DMS79 treated with DMSO at 0.1 percent for 48 hours (cell line): ENCODE measurements around the gene ACKR3.

Experiments
- DNase-seq: peaks from one replicate; lab custom pipeline; 2025; lab: John Stamatoyannopoulos, UW

ACKR3 gene

DNA sequence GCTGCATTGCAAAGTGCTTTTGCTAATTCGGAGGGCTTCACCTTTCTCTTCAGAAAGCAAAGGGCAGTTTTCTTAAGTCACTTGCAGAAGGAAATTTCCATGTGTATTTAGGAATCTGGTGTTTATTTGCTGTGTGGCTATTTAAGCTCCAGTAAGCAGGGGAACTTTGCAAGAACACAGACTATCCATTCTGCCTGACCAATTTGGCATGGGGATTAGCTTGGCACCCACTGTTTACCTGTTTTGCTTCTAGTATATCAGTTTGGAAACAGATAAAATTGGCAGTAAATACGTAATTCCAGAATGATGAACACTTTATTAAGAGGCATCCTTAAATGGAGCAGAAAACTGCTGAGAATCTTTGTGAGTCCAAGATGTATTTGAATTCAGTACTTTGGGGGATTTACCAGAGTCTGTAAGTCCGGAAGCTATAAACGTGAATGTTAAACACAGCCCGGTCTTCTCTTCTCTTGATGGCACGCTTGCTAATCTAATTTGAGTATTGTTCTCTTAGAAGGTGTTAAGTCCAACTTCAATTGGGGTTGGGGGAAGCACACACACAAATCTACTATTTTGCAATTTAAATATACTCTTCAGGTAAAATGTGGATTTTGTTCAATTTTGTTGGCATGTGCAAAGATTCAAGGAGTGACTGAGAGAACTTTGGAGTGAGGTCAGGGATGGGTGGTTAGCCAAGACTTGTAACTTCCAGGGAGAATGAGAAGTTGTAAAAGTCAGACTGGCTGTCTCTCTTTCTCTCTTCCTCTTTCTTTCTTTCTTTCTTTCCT is 650 bp downstream of the ACKR3 start:
- peak; percentile 69 for DNase-seq

DNA sequence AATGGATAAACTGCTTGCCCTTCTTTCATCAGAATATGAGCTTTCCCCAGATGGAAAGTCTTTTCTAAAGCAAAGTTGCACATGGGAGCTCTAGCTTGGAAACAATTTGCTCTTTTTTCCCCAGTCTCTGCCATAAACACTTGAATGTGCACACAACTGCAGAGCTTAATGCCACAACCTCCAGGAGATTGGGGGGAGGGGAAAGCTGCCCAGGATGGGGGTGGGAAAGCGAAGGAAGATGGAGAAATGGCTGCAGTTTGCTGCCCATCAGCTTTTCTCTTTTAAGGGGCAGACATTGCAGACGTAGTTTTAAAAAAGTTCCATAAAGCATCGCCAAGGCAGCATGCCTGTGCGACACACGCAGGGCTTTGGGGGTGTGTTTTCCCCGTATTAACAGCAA is 1.5 kb downstream of the ACKR3 start:
- DNase-seq = no peak

DNA sequence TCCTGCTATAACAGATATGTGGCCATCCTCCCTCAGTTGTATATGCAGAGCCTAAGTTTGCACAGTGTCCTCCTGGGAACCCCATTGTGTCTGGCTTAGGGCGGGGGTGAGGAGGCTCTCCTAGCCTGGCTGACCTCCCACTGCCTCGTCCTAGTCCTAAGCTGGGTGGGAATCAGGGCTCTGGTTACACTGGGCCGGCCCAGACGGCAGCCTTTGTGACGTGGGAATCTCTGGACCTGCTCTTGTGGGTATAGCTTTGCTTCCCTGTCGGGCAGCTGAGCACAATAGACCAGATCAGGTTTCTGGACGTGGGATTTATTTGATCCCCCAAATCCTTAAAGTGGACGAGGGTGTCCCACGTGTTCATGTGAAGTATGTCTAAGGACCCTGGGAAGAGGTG is 2.9 kb downstream of the ACKR3 start:
- DNase-seq = peak; percentile 21

DNA sequence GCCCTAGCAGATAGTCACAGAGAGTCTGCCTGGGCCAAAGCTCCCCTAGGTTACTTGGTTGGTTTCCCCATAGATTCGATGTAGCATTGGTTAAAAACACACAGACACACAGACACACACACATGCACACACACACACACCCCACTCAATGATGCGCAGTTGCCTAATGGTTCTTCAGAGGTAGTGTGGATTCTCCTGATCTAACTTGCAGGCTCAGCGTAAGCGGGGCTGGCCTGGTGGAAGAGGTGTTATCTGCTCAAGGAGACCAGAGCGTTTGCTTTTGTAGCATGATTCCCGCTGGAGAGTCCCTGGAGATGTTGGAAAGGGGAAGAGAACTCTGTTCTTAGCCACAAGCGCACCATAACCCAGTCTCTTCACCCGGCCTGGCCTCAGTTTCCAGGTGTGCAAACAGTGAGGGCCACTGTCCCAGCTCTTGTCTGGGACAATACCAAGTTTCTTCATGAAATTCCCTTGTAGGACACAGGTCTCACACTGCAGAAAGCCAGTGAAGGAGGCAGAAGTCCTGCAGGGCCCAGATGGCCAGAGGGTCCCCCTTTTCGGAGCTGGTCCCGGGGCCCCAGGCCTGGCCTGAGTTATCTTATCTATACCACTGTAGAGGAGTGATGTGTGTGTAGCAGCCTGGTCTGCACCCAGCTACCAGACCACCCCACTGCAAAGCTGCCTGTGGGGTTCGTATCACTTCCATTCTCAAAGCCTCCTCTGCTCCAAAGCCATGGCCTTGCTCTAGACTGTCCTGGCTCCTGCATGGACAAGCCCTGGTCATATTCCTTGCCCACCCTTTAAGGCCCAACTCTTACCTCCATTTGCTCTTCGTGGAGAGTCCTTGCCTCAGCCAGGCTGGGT is 3.7 kb downstream of the ACKR3 start:
- DNase-seq = no peak

DNA sequence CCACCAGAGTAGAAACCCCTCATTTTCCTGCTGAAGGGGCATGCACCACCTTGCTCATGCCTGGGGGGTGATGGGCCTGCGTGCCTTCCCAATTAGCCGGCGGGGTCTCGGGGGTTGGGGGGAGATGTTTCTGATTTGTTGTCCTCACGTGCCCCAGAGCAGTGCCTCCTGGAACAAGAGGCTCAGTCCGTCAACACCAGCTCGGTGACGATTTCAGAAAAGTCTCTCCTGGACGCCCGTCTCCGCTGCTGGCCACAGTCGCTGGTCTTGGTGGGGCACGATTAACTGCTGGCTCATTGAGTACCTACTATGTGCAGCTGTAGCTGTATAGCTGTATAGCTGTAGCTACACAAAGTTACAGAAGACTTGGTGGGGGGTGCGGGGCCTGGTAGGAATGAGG is 4.4 kb downstream of the ACKR3 start:
- no peak for DNase-seq

DNA sequence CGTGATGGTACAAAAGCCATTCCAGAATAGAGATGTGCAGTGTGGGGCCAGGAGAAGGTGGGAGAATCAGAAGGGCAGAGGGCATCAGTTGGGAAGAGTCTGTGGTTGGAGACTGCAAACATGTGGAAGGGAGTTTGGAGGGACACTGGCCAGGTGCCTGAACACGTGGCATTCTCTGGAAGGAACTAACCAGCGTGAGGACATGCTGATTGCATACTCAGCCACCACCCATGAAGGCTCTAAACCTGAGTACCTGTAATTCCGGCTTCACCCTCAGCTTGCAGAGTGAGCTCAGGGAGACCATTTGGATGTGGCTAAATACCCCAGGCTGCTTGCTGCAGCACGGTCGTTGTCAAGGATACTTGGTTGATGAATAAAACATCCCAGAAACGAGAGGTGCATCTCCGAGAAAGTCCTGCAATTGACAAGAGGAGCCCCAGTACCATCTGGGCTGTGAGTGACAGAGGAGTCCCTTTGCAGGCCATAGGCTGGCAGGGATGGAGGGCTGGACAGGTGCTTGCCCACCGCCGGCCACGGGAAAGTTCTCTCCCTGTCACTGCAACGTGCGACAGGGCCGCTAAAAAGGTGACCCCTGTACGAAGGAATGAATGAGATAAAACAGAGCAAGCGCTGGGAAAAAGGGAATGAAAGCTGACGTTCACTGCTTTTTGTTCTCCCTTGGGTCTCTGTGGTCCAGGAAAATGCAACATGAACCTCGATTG is 5.0 kb downstream of the ACKR3 start:
- peak; percentile 62 for DNase-seq

DNA sequence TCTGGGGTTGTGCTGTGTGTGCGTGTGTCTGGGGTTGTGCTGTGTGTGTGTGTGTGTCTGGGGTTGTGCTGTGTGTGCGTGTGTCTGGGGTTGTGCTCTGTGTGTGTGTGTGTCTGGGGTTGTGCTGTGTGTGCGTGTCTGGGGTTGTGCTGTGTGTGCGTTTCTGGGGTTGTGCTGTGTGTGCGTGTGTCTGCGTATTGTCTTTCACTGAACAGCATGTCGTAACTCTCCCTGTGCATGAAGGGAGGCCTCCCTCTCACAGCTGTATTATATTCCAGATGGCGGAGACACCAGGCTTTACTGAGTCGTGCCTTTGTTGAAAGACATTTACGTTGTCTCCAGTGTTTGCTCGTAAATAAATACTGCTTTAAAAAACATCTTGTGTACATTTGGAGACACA is 5.9 kb downstream of the ACKR3 start:
- DNase-seq = no peak

DNA sequence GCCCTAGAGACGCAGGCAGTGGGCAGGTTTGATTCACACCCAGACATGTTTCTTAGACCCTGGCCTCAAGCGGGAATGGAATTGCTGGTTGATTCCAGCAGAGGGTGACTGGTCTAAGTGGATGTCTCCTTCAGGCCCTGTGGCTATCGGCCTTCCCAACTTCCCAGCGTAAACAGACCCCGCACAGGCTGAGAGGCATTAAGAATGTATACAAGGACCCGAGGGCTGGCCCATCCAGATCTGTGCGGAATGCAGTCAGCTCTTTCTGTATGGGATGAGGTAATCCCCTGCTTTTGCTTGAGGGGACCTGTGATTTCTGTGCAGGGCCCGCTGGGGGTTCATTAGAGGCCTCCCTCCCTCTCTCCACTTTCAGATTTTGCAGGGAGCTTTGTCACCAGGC is 6.5 kb downstream of the ACKR3 start:
- DNase-seq = no peak

DNA sequence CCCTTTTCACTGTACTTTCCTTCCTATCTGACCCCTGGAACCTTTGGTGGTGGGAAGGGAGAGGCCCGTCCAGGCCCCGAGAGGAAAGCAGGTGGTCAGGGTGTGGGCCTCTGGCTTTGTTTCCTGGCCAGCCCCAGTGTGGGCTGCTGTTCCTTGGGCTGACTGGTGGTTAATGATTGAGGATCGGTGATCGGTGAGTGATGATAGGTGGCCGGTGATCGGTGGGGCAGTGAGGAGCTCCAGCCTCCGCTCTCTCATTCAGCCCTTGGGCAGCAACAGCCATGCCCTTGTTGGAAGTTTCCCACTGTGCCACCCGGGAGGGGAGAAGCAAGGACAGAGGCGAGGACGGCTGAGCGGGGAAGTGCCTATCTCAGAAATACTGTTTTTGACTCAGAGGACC is 7.3 kb downstream of the ACKR3 start:
- no peak for DNase-seq

DNA sequence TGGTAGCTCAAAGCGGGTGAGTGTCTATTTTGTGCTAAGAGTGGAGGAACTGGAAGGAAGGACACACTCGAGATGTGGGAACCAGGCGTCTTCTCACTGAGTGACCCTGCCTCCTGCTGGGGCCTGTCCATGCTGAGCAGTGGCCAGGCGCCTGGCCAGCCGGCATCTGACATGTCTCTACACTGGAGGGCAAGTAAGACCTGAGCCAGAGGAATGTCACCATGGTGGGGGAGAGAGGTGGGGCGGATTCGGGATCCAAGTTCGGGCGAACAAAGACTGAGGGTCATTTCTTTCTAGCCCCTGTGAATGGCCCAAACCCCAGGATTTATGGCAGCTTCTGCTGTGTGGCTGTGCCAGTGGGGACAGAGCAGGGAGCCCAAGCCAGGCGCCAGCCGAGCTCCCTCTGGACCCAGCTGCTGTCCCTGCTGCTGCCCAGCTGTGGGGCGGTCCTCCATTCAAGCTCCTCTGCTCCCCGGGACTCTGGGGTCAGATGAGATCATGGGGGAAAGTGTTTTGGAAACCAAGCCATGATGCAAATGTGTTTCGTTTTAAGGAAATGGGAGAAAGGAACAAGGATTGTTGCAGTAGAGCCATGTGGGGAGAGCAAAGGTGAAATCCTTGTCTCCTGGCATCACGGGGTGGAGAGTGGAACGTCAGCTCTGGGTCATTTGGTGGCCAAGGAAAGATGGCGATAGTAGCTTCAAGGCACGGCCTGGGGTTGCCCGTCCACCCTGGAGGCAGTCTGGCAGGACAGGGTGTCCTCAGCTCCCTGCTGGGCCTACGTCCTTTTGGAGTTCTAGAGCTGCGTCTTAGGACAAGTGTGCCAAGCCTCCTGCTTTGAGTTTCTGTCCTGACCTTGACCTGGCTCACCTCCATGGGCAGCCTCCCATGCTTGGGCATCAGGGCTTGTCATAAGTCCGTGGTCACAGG is 8.1 kb downstream of the ACKR3 start:
- DNase-seq = no peak

DNA sequence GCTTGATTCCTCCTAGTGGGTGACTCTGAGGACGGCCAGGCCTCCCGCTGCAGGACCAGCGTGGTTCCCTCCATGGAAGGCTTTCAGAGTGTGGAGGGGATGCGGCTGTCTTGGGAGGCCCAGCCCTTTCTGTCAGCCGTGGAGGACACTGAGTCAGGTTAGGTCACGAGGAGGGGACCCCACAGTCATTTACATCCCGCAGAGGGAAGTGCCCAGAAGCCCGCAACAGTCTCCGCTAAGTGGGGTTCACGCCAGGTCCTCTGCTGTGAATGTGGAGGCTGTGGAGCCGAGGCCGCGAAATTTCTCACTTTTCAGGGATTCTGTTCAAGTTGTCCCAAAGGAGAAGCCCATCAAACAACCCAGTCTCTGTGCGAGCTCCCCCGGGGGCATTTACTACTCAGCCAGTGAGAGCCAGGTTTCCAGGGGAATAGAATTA is 8.8 kb downstream of the ACKR3 start:
- no peak for DNase-seq

DNA sequence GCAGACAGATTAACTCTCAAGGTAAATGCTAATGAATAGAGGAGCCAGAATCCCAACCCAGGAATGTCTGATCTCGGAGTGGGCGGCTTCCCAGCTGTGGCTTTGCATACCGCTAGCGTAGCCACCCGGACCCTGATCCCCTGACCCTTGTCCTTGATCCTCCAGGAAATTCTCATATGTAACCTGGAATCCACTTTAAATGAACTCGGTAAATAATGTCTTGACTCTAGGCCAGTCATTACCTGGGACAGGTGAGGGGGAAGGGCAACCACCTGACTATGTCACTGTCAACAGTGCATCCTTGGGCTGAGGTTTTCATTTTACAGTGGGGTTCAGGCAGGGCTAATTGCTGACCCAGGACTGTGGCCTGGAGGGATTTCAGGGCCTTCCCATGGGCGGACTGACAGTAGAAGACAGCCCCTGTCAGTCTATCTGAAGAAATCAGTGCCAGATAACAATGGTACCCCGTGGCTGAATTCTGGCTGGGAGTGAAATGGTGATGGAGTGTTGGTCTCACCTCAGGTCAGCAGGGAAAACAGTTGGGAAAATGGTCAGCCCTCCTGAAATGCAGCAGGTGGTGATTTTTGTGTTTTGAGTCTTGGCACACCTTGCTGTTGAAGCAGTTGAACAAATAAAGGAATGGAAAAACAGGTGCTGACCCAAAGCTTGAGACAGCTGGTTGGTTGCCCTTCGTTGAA is 9.6 kb downstream of the ACKR3 start:
- no peak for DNase-seq

DNA sequence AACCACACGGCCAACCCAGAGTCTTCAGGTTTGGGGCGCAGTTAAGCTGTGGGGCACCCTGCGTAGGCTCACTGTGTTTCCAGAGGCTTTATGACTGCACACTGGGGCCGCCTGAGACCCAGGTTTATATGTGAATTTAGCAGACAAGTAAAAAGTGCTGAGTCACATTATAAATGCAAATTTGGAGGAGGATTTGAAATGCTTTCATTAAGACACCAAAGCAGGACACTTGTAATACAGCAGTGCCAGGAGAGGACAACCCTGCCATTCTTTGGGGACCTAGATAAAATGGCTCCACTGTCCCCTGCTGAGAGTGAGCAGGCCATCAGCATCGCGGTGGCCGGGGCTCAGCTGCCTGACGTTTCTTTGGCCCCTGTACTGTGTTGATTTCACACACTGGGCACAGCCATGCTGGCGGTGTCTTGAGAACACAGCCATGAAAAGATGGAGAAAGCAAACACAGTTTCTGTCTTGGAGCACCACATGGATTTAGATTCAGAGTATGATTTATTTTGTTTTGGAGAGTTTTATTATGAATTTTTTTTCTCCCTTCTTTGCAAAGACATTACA is 10.2 kb downstream of the ACKR3 start:
- DNase-seq = no peak

DNA sequence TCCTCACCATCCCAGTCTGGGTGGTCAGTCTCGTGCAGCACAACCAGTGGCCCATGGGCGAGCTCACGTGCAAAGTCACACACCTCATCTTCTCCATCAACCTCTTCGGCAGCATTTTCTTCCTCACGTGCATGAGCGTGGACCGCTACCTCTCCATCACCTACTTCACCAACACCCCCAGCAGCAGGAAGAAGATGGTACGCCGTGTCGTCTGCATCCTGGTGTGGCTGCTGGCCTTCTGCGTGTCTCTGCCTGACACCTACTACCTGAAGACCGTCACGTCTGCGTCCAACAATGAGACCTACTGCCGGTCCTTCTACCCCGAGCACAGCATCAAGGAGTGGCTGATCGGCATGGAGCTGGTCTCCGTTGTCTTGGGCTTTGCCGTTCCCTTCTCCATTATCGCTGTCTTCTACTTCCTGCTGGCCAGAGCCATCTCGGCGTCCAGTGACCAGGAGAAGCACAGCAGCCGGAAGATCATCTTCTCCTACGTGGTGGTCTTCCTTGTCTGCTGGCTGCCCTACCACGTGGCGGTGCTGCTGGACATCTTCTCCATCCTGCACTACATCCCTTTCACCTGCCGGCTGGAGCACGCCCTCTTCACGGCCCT is 11.2 kb downstream of the ACKR3 start:
- DNase-seq = no peak

DNA sequence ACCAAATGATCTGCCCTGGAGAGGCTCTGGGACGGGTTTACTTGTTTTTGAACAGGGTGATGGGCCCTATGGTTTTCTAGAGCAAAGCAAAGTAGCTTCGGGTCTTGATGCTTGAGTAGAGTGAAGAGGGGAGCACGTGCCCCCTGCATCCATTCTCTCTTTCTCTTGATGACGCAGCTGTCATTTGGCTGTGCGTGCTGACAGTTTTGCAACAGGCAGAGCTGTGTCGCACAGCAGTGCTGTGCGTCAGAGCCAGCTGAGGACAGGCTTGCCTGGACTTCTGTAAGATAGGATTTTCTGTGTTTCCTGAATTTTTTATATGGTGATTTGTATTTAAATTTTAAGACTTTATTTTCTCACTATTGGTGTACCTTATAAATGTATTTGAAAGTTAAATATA is 11.9 kb downstream of the ACKR3 start:
- DNase-seq = no peak

DNA sequence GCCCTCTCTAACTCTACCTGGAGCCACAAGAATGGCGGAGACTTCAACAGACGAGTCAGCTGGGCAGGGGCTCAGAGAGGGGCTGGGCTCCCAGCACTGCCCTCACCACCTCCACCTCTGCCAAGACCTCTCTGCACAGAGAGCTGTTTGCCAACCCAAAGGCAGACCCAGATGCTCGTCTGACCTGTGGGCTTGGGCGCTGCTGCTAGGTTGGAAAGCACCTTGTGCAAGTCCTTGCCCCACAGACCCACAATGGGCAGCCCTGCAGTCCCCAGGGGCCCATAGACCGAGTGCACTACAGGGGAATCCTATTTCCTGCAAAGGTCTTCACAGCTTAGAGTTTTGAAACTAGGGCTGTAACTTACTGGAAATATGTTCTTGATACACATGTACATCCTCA is 13.3 kb downstream of the ACKR3 start:
- no peak for DNase-seq

DNA sequence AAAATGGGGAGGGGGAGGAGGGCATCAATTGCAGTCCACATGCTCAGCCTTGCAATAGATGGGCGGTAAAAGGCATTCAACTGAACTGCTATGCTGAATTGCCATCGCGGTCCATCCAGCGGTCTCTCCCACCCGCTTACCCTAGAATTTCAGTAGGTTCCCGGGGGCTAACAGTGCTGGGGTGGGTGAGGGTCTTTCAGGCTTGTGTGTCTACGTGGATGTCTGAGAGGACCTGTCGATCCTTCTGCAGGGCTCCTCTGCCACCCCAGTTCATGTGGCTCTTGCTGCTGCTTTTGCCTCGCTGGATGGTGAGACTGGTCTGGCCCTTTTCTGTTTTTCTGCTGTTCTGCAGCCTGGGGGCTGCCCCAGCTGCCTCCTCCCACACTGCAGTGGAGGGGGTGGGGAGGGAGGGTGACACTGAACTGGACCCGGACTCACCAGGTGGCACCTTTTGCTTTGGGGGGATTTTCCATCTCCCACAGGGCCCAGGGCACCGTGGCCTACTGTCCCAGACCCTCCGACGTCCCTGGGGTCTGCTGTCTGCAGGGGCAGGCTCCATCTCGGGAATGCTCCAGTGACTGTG is 14.1 kb downstream of the ACKR3 start:
- DNase-seq = no peak

DNA sequence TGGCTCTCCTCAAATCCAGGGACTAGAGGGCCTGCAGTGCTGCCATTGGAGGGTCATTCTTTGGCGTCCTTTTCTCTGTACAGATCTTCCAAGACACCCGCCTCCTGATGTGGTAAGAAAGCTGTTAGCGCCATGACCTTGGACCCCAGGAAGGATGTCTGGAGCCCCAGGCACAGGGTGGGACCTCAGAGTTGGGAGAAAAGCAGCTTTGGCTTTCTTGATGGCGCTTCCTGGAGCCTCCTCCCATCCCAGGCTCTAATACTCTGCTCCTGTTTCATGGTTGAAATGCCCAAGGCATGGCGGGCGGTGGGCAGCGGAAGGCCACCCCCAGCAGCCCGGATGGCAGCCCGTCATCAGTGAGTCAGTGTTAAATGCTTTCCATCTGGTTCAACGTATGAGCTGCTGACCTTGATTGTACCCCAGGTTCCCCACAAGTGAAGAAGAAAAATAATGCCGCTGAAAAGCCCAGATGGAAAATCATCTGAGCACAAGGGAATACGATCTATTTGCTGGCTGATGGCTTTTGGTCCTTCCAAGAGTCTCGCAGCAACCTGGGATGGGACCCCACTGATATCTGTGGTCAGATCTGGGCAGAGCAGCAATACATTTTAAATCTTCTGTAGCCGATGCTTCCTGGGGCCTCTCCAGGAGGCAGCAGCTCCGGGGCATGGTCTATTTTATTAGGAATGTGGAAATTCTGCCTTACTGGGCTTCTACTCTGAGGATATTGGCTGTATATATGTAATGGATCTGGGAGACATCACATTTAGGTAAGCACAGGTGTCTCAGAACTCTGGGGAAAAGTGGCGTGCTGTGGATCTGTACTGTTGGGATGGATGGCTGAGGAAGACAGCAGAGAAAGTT is 15.1 kb downstream of the ACKR3 start:
- DNase-seq = no peak

DNA sequence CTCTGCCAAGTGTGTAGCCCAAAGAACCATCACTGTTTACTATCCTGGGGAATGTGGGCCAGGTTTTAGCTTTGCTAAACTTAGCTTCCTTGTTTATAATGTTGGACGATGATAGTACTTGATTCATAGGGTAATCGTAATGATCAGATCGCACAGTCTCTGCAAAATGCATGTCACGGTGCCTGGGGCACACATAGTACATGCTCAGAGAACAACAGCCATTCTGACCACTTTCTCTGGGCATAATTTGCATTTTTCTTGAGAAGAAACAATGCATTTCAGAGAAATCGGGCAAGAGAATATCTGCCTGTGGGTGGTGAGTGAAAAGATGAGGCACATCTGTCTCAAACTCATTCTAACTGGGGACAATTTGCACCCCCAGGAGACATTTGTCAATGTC is 16.3 kb downstream of the ACKR3 start:
- DNase-seq = no peak
